Adrenal gland (tissue), 12 donors: ENCODE measurements around the gene ANKIB1. TPM values are rescaled to one million over a fixed set of nuclear protein-coding genes. Genes with fewer than 3 reads are reported as not detected.

Experiments
- DNase-seq, 7 donors: peaks; one replicate each; pipeline ENCODE4 v3.0.0-alpha.2; 2019 to 2020
- H3K27ac ChIP-seq, 5 donors: fragments of 200-600 bp; sonication (generic) in 4 of 5; 1 replicate in 3 of 5; 2 replicates in 2 of 5; pipeline versions ENCODE4 v1.5.1 to v1.8.0; 2016 to 2020; ENCODE audit warnings: mild to moderate bottlenecking in 1 of 5
- H3K27me3 ChIP-seq: fragments of 200-600 bp; 2 replicates; pipeline ENCODE4 v1.8.0; 2021
- H3K36me3 ChIP-seq, 2 donors: fragments of 200-600 bp; replicated peaks in 1 of 2; 1 replicate in 1 of 2; 2 replicates in 1 of 2; pipeline versions ENCODE4 v1.5.1 to v1.8.0; 2018 to 2022
- H3K4me1 ChIP-seq, 2 donors: fragments of 200-600 bp; replicated peaks in 1 of 2; 1 replicate in 1 of 2; 2 replicates in 1 of 2; pipeline versions ENCODE4 v1.5.1 to v1.8.0; 2018 to 2021
- H3K4me3 ChIP-seq, 4 donors: fragments of 200-600 bp; sonication (generic) in 3 of 4; one replicate each; pipeline ENCODE4 v1.5.1; 2016 to 2018
- H3K9me3 ChIP-seq, 3 donors: fragments of 200-600 bp; sonication (generic) in 1 of 3; replicated peaks in 1 of 3; 1 replicate in 2 of 3; 2 replicates in 1 of 3; pipeline versions ENCODE4 v1.5.1 to v1.8.0; 2016 to 2021
- CTCF ChIP-seq, 6 experiments: fragments of 450-650 bp in 4 of 6; fragments of 200-600 bp in 2 of 6; sonication (generic) in 1 of 6; IDR thresholded peaks; 1 replicate in 5 of 6; 2 replicates in 1 of 6; pipeline versions ENCODE4 v1.5.1 to v1.8.0; 2016 to 2021; ENCODE audit warnings: antibody characterized with exemption in 6 of 6, mild to moderate bottlenecking in 2 of 6, moderate library complexity in 1 of 6
- POLR2A ChIP-seq, 2 donors: fragments of 450-650 bp; IDR thresholded peaks; one replicate each; pipeline ENCODE4 v1.6.1; 2017; ENCODE audit warnings: antibody characterized with exemption in 2 of 2, mild to moderate bottlenecking in 2 of 2, moderate library complexity in 1 of 2
- WGBS, 4 donors: extraction: QIAGEN DNeasy Blood & Tissue Kit in 2 of 4; methylation state at CpG; one replicate each; pipeline versions ENCODE4 v1.1.5 to v1.1.7; 2013 to 2017; 5-methylcytosine and 5-hydroxymethylcytosine counted together
- intact Hi-C, 2 donors: fragments of 100-400 bp; cut with DNase I; formaldehyde crosslinking; loops; one replicate each; pipeline versions ENCODE4 v1.14.1 to v1.15.0; 2022 to 2023
- polyA plus RNA-seq, 3 donors: library from polyadenylated mRNA; stranded (reverse); fragments of 200-250 nt in 2 of 3; fragments of 350-450 nt in 1 of 3; fragmentation: Illumina TruSeq in 1 of 3; extraction: RNeasy Lipid Tissue Mini Kit (QIAGEN cat#74804) in 1 of 3; gene quantifications; one replicate each; pipeline ENCODE4 v1.2.3, GENCODE V29; 2013 to 2014
- total RNA-seq, 9 donors: library from RNA; depleted of rRNA in 4 of 9; stranded (reverse); fragments of >200 nt in 4 of 9; fragments of 120-200 nt in 1 of 9; fragmentation: NEBNext Ultra II Directional in 1 of 9; extraction: Animal tissue kit (Norgen Biotek cat#: 25700) in 1 of 9; gene quantifications; one replicate each; pipeline versions ENCODE4 v1.1.0 to v1.2.4, GENCODE V29; 2013 to 2023
- donor health status: healthy with polysubstance abuse.
- donor health status: Bipolar disorder and iron deficiency.
- donor health status: DM: yes; HTN: yes; CAD: no.
- donor health status: DM: no; HTN: no; CAD: no.
- donor health status: DM: no; HTN: no; CAD: no.
- donor health status: DM: yes; HTN: yes; CAD: no.

ANKIB1 gene
- total and polyA plus RNA-seq, 12 donors, result 10.3 to 57.0 (median 42.9) TPM

DNA sequence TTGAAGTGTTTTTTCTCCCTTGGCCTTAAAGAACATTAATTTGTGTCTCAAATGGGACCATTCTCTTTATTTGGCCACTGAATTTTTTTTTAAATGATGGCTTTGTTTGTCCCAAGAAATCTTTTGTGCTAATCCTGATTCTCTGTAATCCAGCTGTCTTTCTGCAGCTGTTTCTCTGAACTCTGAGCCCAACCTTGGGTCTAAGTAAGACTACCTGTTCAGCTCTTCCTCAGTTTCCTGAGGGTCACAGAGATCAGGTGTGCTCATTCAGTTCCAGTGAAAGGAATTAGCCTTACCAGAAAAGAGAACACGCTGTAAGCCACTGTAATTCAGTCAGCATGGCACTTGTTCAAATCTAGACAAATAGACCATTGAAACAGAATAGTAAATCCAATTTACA lies 94.2 kb downstream of the ANKIB1 start:
- Histone ChIP-seq H3K4me3 (no peak overlapping the region), H3K27ac (no peak overlapping the region), H3K36me3 (no peaks in the 10 kb centered on the region), H3K4me1 (no peaks in the 10 kb centered on the region), H3K9me3 (peaks cover 0 to 4% (median 0%) of the 10 kb centered on the region in 3 donors), H3K27me3 (no peaks in the 10 kb centered on the region)
- intact Hi-C loops, result no loop called here
- no peak for DNase-seq
- 94 to 100% (median 98%) methylated on average over 1 of the region's 1 CpG for WGBS, 4 donors
- no peak for TF ChIP-seq POLR2A (IDR thresholded peaks at IDR 0.05)
- no peak for TF ChIP-seq CTCF (IDR thresholded peaks at IDR 0.05)

DNA sequence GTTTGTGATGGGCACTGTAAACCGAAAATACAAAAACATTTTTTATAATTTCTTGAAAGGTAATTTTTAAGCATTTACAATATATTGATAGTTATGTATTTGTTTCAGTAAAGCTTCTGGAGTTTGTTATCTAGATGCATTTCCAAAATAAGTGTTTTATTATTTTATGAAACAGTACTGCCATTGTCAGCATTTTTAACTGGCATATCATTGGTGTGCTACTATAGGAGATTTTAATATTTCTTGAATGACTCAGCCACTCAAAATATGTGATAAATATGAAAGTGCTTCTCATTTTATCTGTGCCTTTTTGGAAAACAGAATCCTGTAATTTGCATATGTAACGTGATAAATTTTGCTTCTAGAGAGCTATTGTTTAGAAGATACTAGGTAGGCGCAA lies 97.9 kb downstream of the ANKIB1 start:
- no peak overlapping the region for H3K27ac ChIP-seq
- 97 to 98% (median 98%) methylated on average over 3 of the region's 3 CpGs for WGBS, 4 donors
- TF ChIP-seq POLR2A (IDR thresholded peaks at IDR 0.05) (no peak), CTCF (IDR thresholded peaks at IDR 0.05) (no peak)
- no peaks in the 10 kb centered on the region for H3K4me1 ChIP-seq
- H3K27me3 ChIP-seq, result no peaks in the 10 kb centered on the region
- no peaks in the 10 kb centered on the region for H3K36me3 ChIP-seq
- no peak overlapping the region for H3K4me3 ChIP-seq
- DNase-seq, result no peak
- H3K9me3 ChIP-seq, result no peaks in the 10 kb centered on the region
- intact Hi-C loops, result no loop called here

DNA sequence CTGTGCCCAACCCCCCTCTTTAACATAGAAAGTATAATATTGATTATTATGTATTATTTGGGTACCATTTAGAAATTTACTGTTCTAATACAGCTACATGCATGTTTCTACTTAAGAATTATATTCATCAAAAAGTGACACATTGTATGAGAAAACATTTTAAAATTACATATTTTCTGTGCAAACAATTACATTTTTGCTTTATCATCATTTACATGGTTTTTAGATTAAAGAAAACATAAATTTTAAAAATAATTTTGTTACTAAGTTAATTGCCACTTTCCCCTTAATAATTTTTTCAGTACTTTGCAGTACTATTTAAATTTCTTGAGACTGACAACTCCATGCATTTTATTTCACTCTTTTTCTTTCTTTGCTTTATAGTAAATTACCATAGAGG lies 106.2 kb downstream of the ANKIB1 start:
- no peak for TF ChIP-seq POLR2A (IDR thresholded peaks at IDR 0.05)
- H3K36me3 ChIP-seq, result peaks cover 0 to 12% of the 10 kb centered on the region in 2 donors
- no peaks in the 10 kb centered on the region for H3K9me3 ChIP-seq
- no peaks in the 10 kb centered on the region for H3K27me3 ChIP-seq
- intact Hi-C loops, result no loop called here
- H3K4me1 ChIP-seq, result no peaks in the 10 kb centered on the region
- no peak overlapping the region for H3K27ac ChIP-seq
- DNase-seq, result no peak
- no peak overlapping the region for H3K4me3 ChIP-seq

- intact Hi-C loops, result no loop called here
- Histone ChIP-seq H3K27ac (no peak overlapping the region), H3K9me3 (no peaks in the 10 kb centered on the region), H3K4me1 (no peaks in the 10 kb centered on the region), H3K4me3 (no peak overlapping the region), H3K27me3 (no peaks in the 10 kb centered on the region), H3K36me3 (peaks cover 0 to 12% of the 10 kb centered on the region in 2 donors)
- 93 to 100% (median 98%) methylated on average over 1 of the region's 1 CpG for WGBS, 4 donors
- no peak for DNase-seq
- no peak for TF ChIP-seq POLR2A (IDR thresholded peaks at IDR 0.05)
- no peak for TF ChIP-seq CTCF (IDR thresholded peaks at IDR 0.05)
Measured at GRCh38 chr7:92354214-92354613, 108.4 kb downstream of the ANKIB1 start.

DNA sequence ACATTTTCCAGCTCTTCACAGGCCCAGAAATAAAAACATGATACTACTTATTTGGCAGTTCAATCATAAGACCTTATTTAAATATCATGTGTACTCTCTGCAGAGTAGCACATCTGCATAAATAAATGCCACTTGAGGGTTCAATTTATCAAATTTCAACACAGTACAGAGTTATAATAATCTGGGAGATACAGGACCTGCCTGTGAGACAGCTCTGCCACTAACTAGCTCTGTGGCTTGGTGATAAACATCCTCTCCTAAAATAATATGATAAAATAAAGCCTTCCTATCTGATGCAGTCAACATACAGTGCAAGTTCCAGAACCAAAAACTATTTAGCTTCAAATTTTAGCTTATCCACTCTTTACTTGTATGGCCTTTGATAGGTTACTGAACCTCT lies 110.6 kb downstream of the ANKIB1 start:
- Histone ChIP-seq H3K4me3 (no peak overlapping the region), H3K27me3 (no peaks in the 10 kb centered on the region), H3K36me3 (peaks cover 0 to 12% of the 10 kb centered on the region in 2 donors)

More for the DNA sequence above, 110.6 kb downstream of the ANKIB1 start:
- Histone ChIP-seq H3K4me1 (no peaks in the 10 kb centered on the region), H3K9me3 (no peaks in the 10 kb centered on the region), H3K27ac (no peak overlapping the region)
- TF ChIP-seq CTCF (IDR thresholded peaks at IDR 0.05) (no peak), POLR2A (IDR thresholded peaks at IDR 0.05) (no peak)
- DNase-seq, result no peak
- intact Hi-C loops, result no loop called here
